MCF 10A (cell line): ENCODE measurements around the gene TRIM62. TPM values are rescaled to one million over a fixed set of nuclear protein-coding genes. Genes with fewer than 3 reads are reported as not detected.
A peak's percentile ranks its signal among the peaks of the same experiment; 100 is the strongest.

Source experiments
- BruUV-seq: library from RNA; stranded (reverse); fragments of 400-500 nt; replicated peaks from 2 replicates; lab custom pipeline; 2021; lab: Mats Ljungman, UMichigan
- CTCF ChIA-PET: fragments of 300-600 bp; sonication (Branson Sonifier 250); formaldehyde crosslinking; extraction: SDS; loops from one replicate; lab custom pipeline; 2021; ENCODE audit warnings: antibody characterized with exemption, inconsistent platforms; lab: Yijun Ruan, JAX
- POLR2A ChIA-PET: fragments of 300-600, 350-650 bp; sonication (Branson Sonifier 250); formaldehyde crosslinking; extraction: SDS; loops from one replicate; lab custom pipeline; 2020; ENCODE audit warnings: antibody characterized with exemption, inconsistent platforms; lab: Yijun Ruan, JAX
- DNase-seq: peaks from one replicate; pipeline ENCODE4 v3.0.0-alpha.2; 2018; ENCODE audit not compliant: unreplicated experiment
- H3K27ac Mint-ChIP-seq: one replicate; pipeline ENCODE4 v1.8.0; 2022; ENCODE audit warnings: mild to moderate bottlenecking, low read depth, mixed read lengths; ENCODE audit not compliant: unreplicated experiment
- H3K27me3 Mint-ChIP-seq: one replicate; pipeline ENCODE4 v1.8.0; 2022; ENCODE audit warnings: mixed read lengths; ENCODE audit not compliant: insufficient read depth, unreplicated experiment
- H3K36me3 Mint-ChIP-seq: one replicate; pipeline ENCODE4 v1.8.0; 2022; ENCODE audit warnings: mild to moderate bottlenecking, moderate library complexity, mixed read lengths; ENCODE audit not compliant: insufficient read depth, unreplicated experiment
- H3K4me1 Mint-ChIP-seq: one replicate; pipeline ENCODE4 v1.8.0; 2022; ENCODE audit warnings: mixed read lengths; ENCODE audit not compliant: insufficient read depth, unreplicated experiment
- H3K4me3 Mint-ChIP-seq: one replicate; pipeline ENCODE4 v1.8.0; 2022; ENCODE audit warnings: mild to moderate bottlenecking, moderate library complexity, mixed read lengths; ENCODE audit not compliant: unreplicated experiment
- H3K9me3 Mint-ChIP-seq: one replicate; pipeline ENCODE4 v1.8.0; 2022; ENCODE audit warnings: mixed read lengths; ENCODE audit not compliant: unreplicated experiment
- CTCF ChIP-seq: fragments of 200-600 bp; IDR thresholded peaks from one replicate; pipeline ENCODE4 v1.8.0; 2022; ENCODE audit warnings: antibody characterized with exemption, mild to moderate bottlenecking; ENCODE audit not compliant: unreplicated experiment
- intact Hi-C: fragments of 100-400 bp; cut with micrococcal nuclease; formaldehyde crosslinking; loops from 2 replicates; pipeline ENCODE4 v1.14.1; 2022
- total RNA-seq: library from RNA; stranded (reverse); gene quantifications from 2 replicates; pipeline ENCODE4 v1.2.3, GENCODE V29; 2022

The TRIM62 gene
- total RNA-seq, 1 experiment from 2014 or later, result 2.4 TPM

GRCh38 chr1:33224166-33224707 lies 42.4 kb upstream of the TRIM62 start:
- ChIA-PET CTCF (interaction anchor here (0.6 kb wide), 1 partner anchor 537 kb away, joined by 3 read pairs; no protein-coding TSS in a partner anchor), POLR2A (no interaction called here)
- Mint-ChIP-seq H3K9me3 (peaks cover 12% of the 10 kb centered on the region), H3K36me3 (no peaks in the 10 kb centered on the region), H3K27ac (no peak overlapping the region), H3K4me3 (no peak overlapping the region), H3K27me3 (no peaks in the 10 kb centered on the region), H3K4me1 (peaks cover 40% of the 10 kb centered on the region)
- TF ChIP-seq CTCF, result no peak
- BruUV-seq, result no TSS peak
- DNase-seq, result no peak
- intact Hi-C loops, result no loop called here

- peaks cover 12% of the 10 kb centered on the region for H3K9me3 Mint-ChIP-seq
- no peaks in the 10 kb centered on the region for H3K36me3 Mint-ChIP-seq
- intact Hi-C loops, result no loop called here
- ChIA-PET CTCF (interaction anchor here (0.6 to 6.8 kb wide), 5 partner anchors 35 to 248 kb away, joined by 3 to 67 read pairs (median 4); no protein-coding TSS in a partner anchor), POLR2A (interaction anchor here (0.6 to 3.6 kb wide), 12 partner anchors 26 to 834 kb away, joined by 3 to 22 read pairs (median 4); partner anchors contain the start of genes TRIM62 and ZSCAN20)
- no TSS peak for BruUV-seq
- H3K4me1 Mint-ChIP-seq, result peaks cover 40% of the 10 kb centered on the region
- H3K27me3 Mint-ChIP-seq, result no peaks in the 10 kb centered on the region
- TF ChIP-seq CTCF, result no peak
- DNase-seq, result peak; percentile 73
- peak overlapping the region; percentile 7 for H3K4me3 Mint-ChIP-seq
- H3K27ac Mint-ChIP-seq, result no peak overlapping the region
Observed at GRCh38 chr1:33222381-33222780, 40.5 kb upstream of the TRIM62 start.

DNA sequence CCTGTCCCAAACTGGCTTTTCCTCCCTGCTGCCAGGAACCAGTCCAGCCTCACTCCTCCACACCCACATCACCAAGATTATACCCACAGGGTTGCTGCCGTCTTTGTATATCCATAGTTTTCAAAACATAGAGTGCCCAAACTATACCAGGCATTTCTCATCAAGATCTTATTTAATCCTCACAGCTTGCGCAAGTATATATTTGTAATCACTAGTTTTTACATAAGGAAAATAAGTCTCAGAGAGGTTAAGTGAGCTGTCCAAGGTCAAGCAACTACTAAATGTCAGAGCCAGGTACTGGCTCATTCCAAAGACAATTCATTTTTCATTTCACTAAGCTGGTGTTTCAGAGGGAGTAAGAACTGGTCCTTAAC lies 39.5 kb upstream of the TRIM62 start:
- POLR2A ChIA-PET, result interaction anchor here (0.7 to 3.6 kb wide), 13 partner anchors 7 to 250 kb away, joined by 3 to 22 read pairs (median 6); partner anchors contain the start of genes TRIM62 and ZSCAN20
- H3K36me3 Mint-ChIP-seq, result no peaks in the 10 kb centered on the region
- no TSS peak for BruUV-seq
- CTCF ChIA-PET, result interaction anchor here (1.1 to 6.8 kb wide), 3 partner anchors 75 to 249 kb away, joined by 4 to 67 read pairs (median 21); no protein-coding TSS in a partner anchor
- peaks cover 40% of the 10 kb centered on the region for H3K4me1 Mint-ChIP-seq
- peaks cover 12% of the 10 kb centered on the region for H3K9me3 Mint-ChIP-seq
- H3K27ac Mint-ChIP-seq, result peak overlapping the region; percentile 95
- no peak for DNase-seq
- H3K4me3 Mint-ChIP-seq, result no peak overlapping the region
- intact Hi-C loops, result loop anchor here (2.0 kb wide), 1 partner anchor 35 kb away; the partner anchor contains the start of gene ZNF362
- no peak for TF ChIP-seq CTCF
- no peaks in the 10 kb centered on the region for H3K27me3 Mint-ChIP-seq

GRCh38 chr1:33220676-33221384 lies 39.0 kb upstream of the TRIM62 start:
- no peak for TF ChIP-seq CTCF
- POLR2A ChIA-PET, result interaction anchor here (0.6 to 3.6 kb wide), 16 partner anchors 8 to 212 kb away, joined by 3 to 22 read pairs (median 6); partner anchors contain the start of gene TRIM62
- H3K27ac Mint-ChIP-seq, result peak overlapping the region; percentile 95
- H3K27me3 Mint-ChIP-seq, result no peaks in the 10 kb centered on the region
- H3K4me3 Mint-ChIP-seq, result peak overlapping the region; percentile 36
- no TSS peak for BruUV-seq
- peaks cover 12% of the 10 kb centered on the region for H3K9me3 Mint-ChIP-seq
- CTCF ChIA-PET, result interaction anchor here (0.6 to 6.8 kb wide), 9 partner anchors 8 to 250 kb away, joined by 3 to 67 read pairs (median 3); no protein-coding TSS in a partner anchor
- DNase-seq, result peak; percentile 95
- H3K36me3 Mint-ChIP-seq, result no peaks in the 10 kb centered on the region
- intact Hi-C loops, result loop anchor here (1.0 to 2.0 kb wide), 2 partner anchors 36 to 74 kb away; partner anchors contain the start of gene ZNF362
- H3K4me1 Mint-ChIP-seq, result peaks cover 40% of the 10 kb centered on the region
